Common myeloid progenitor, CD34-positive (primary cell): ENCODE results near the gene ADRB2.
A peak's percentile ranks its signal among the peaks of the same experiment; 100 is the strongest.

Experiments
- CTCF ChIA-PET: fragments of 350-600 bp; sonication (Branson Sonifier 250); formaldehyde crosslinking; loops from one replicate; lab custom pipeline; 2021; ENCODE audit warnings: antibody characterized with exemption; lab: Charles Lee
- POLR2A ChIA-PET: fragments of 350-600 bp; sonication (Branson Sonifier 250); formaldehyde crosslinking; loops from one replicate; lab custom pipeline; 2021; ENCODE audit warnings: antibody characterized with exemption; lab: Charles Lee
- DNase-seq, 3 donors: peaks; one replicate each; pipeline versions ENCODE4 v3.0.0 to v3.0.0-alpha.2; 2013
- H3K27ac ChIP-seq, 2 experiments: 1 replicate in 1 of 2; 2 replicates in 1 of 2; pipeline ENCODE4 v1.7.0; 2013; ENCODE audit warnings: inconsistent platforms in 2 of 2, low read length in 2 of 2, mild to moderate bottlenecking in 2 of 2, low read depth in 1 of 2, moderate library complexity in 1 of 2; ENCODE audit not compliant: severe bottlenecking in 2 of 2, insufficient read depth in 1 of 2, poor library complexity in 1 of 2
- H3K27me3 ChIP-seq, 5 experiments: replicated peaks in 2 of 5; 1 replicate in 3 of 5; 2 replicates in 2 of 5; pipeline versions ENCODE4 v1.6.1 to v1.7.0; 2013; ENCODE audit warnings: low read length in 4 of 5, mild to moderate bottlenecking in 2 of 5, moderate library complexity in 2 of 5, inconsistent platforms in 1 of 5; ENCODE audit not compliant: insufficient read depth in 5 of 5, control insufficient read depth in 4 of 5
- H3K36me3 ChIP-seq, 4 experiments: 1 replicate in 2 of 4; 2 replicates in 2 of 4; pipeline versions ENCODE4 v1.6.1 to v1.7.0; 2013; ENCODE audit warnings: low read length in 3 of 4, control low read depth in 1 of 4, mild to moderate bottlenecking in 1 of 4; ENCODE audit not compliant: control insufficient read depth in 4 of 4, insufficient read depth in 4 of 4
- H3K4me1 ChIP-seq, 4 experiments: 1 replicate in 3 of 4; 2 replicates in 1 of 4; pipeline versions ENCODE4 v1.6.1 to v1.7.1; 2013; ENCODE audit warnings: low read length in 3 of 4, mild to moderate bottlenecking in 3 of 4, control low read depth in 1 of 4, inconsistent platforms in 1 of 4, moderate library complexity in 1 of 4; ENCODE audit not compliant: control insufficient read depth in 4 of 4, insufficient read depth in 4 of 4; ENCODE audit errors: control extremely low read depth in 1 of 4
- H3K4me3 ChIP-seq, 7 experiments: 1 replicate in 4 of 7; 2 replicates in 3 of 7; pipeline versions ENCODE4 v1.5.1 to v1.7.0; 2013; ENCODE audit warnings: mild to moderate bottlenecking in 7 of 7, low read length in 6 of 7, moderate library complexity in 6 of 7, inconsistent platforms in 2 of 7, low read depth in 2 of 7, control low read depth in 1 of 7; ENCODE audit not compliant: insufficient read depth in 4 of 7, control insufficient read depth in 1 of 7; ENCODE audit errors: extremely low read depth in 1 of 7
- H3K9me3 ChIP-seq, 5 experiments: 1 replicate in 4 of 5; 2 replicates in 1 of 5; pipeline versions ENCODE4 v1.6.1 to v1.7.1; 2013; ENCODE audit warnings: low read length in 4 of 5, mild to moderate bottlenecking in 2 of 5, inconsistent platforms in 1 of 5, low read depth in 1 of 5, moderate library complexity in 1 of 5; ENCODE audit not compliant: control insufficient read depth in 4 of 5, insufficient read depth in 2 of 5; ENCODE audit errors: control extremely low read depth in 1 of 5
- WGBS: methylation state at CpG from one replicate; pipeline ENCODE4 v1.1.5; 2013; ENCODE audit not compliant: insufficient coverage; 5-methylcytosine and 5-hydroxymethylcytosine counted together

The ADRB2 gene

DNA sequence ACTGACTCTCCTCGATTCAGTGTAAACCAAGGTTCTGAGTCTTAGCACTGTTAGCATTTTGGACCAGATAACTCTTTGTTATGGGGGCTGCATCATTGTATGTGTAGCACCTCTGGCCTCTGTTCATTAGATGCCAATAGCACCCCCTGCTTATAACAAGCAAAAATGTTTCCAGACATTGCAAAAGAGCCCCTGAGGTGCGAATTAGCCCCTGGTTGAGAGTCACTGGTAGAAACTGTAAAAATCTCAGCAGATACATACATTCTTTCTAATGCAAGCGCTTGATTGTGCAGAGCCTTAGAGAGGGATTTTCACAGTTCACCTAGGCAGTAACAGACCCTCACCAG lies 2.8 kb downstream of the ADRB2 start:
- DNase-seq: no peak
- Histone ChIP-seq H3K9me3 (no peaks in the 10 kb centered on the region), H3K27me3 (peaks cover 0 to 2% (median 0%) of the 10 kb centered on the region in 5 experiments), H3K27ac (no peak overlapping the region), H3K4me3 (no peak overlapping the region), H3K36me3 (no peaks in the 10 kb centered on the region), H3K4me1 (peaks cover 17 to 29% (median 23%) of the 10 kb centered on the region in 4 experiments)
- 90% methylated on average over 2 of the region's 3 CpGs for WGBS
- ChIA-PET POLR2A (no interaction called here), CTCF (interaction anchor here (0.8 to 2.6 kb wide), 11 partner anchors 10 to 285 kb away, joined by 3 to 8 read pairs (median 4); no protein-coding TSS in a partner anchor)

DNA sequence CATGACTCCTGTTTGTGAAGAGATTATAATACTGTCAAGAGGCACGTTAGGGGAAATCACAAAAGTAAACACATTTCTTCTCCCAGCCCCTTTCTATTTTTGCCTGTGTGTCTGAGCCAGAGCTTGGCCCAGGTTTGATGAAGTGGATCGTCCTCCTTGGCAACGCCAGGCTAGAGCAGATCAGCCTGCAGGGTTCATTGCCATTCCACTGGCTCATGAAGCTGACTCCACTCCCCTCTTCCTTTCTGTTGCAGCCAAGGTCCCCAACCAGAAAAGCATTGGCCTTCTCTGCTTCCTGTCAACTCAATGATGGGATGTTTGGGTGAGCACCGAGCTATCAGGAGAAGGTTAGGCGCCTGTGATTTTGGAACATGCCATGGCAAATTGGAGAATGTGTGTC lies 3.3 kb downstream of the ADRB2 start:
- no peak for DNase-seq
- Histone ChIP-seq H3K27ac (no peak overlapping the region), H3K9me3 (no peaks in the 10 kb centered on the region), H3K4me1 (peaks cover 17 to 28% (median 21%) of the 10 kb centered on the region in 4 experiments), H3K36me3 (no peaks in the 10 kb centered on the region), H3K4me3 (no peak overlapping the region), H3K27me3 (peaks cover 0 to 2% (median 0%) of the 10 kb centered on the region in 5 experiments)
- ChIA-PET CTCF (interaction anchor here (1.3 to 2.6 kb wide), 4 partner anchors 28 to 285 kb away, joined by 3 to 8 read pairs (median 4); no protein-coding TSS in a partner anchor), POLR2A (no interaction called here)
- WGBS: 93% methylated on average over 3 of the region's 5 CpGs

DNA sequence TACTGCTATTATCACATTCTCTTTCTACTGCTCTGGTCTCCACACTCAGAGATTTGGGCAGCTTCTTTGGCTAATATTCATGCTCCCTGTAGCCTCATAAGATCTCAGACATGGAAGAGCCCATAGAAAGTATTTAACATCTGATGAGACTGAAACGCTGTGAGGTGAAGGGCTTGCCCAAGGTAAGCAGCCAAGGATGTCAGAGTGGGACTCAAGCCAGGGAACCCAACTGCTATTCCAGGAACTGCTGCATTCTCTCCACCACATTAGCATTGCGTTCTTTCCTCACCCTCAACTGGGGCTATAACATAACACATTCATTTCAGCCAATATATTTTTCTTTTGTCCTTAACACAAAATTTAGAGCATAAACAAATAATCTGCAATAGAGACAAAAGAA lies 3.8 kb downstream of the ADRB2 start:
- 100% methylated on average over 1 of the region's 2 CpGs for WGBS
- no peaks in the 10 kb centered on the region for H3K36me3 ChIP-seq
- POLR2A ChIA-PET: no interaction called here
- no peak overlapping the region for H3K4me3 ChIP-seq
- H3K27me3 ChIP-seq: peaks cover 0 to 2% (median 0%) of the 10 kb centered on the region in 5 experiments
- no peak overlapping the region for H3K27ac ChIP-seq
- no peak for DNase-seq
- H3K9me3 ChIP-seq: no peaks in the 10 kb centered on the region
- CTCF ChIA-PET: interaction anchor here (1.2 to 2.6 kb wide), 5 partner anchors 28 to 284 kb away, joined by 3 to 8 read pairs (median 4); no protein-coding TSS in a partner anchor
- peaks cover 16 to 28% (median 21%) of the 10 kb centered on the region in 4 experiments for H3K4me1 ChIP-seq

- ChIA-PET POLR2A (no interaction called here), CTCF (interaction anchor here (1.0 to 2.3 kb wide), 6 partner anchors 12 to 203 kb away, joined by 3 to 15 read pairs (median 4); no protein-coding TSS in a partner anchor)
- DNase-seq: no peak
- Histone ChIP-seq H3K4me3 (peak overlapping the region in 1 of 7 experiments; percentile 28), H3K27ac (no peak overlapping the region), H3K36me3 (no peaks in the 10 kb centered on the region), H3K9me3 (no peaks in the 10 kb centered on the region), H3K4me1 (peaks cover 2 to 24% (median 7%) of the 10 kb centered on the region in 4 experiments), H3K27me3 (peaks cover 0 to 2% (median 0%) of the 10 kb centered on the region in 5 experiments)
- WGBS: 87% methylated on average over 4 of the region's 8 CpGs
Measured at GRCh38 chr5:148831590-148832565, 5.5 kb downstream of the ADRB2 start.

GRCh38 chr5:148833122-148833521 lies 6.7 kb downstream of the ADRB2 start:
- no peak for DNase-seq
- CTCF ChIA-PET: interaction anchor here (2.2 to 2.3 kb wide), 2 partner anchors 13 to 93 kb away, joined by 8 to 15 read pairs; no protein-coding TSS in a partner anchor
- no peak overlapping the region for H3K4me3 ChIP-seq
- 76% methylated on average over 2 of the region's 2 CpGs for WGBS
- no peak overlapping the region for H3K27ac ChIP-seq
- POLR2A ChIA-PET: no interaction called here
- peaks cover 0 to 20% (median 3%) of the 10 kb centered on the region in 4 experiments for H3K4me1 ChIP-seq
- no peaks in the 10 kb centered on the region for H3K9me3 ChIP-seq
- H3K27me3 ChIP-seq: peaks cover 0 to 2% (median 0%) of the 10 kb centered on the region in 5 experiments
- no peaks in the 10 kb centered on the region for H3K36me3 ChIP-seq

DNA sequence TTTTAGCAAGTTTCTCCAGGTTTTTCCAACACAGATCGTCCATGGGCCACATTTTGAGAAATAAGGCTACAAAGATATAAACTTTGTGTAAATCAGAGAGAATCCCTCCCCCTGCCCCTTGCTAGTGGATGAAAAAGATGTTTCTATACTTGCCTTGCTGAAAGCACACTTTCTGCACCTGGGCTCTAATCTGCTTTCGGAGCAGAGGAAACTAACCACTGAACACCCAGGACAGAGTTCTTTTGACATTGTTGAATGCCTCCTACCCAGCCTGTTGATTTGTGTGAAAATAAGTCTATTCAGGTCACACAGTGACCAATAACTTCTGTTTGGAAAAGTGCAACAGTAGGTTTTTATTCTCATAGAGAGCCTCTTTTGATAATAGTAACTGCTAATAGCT lies 7.5 kb downstream of the ADRB2 start:
- Histone ChIP-seq H3K27ac (no peak overlapping the region), H3K9me3 (no peaks in the 10 kb centered on the region), H3K4me3 (no peak overlapping the region), H3K36me3 (no peaks in the 10 kb centered on the region), H3K27me3 (no peaks in the 10 kb centered on the region), H3K4me1 (peaks cover 0 to 13% (median 0%) of the 10 kb centered on the region in 4 experiments)
- CTCF ChIA-PET: interaction anchor here (1.2 to 2.2 kb wide), 2 partner anchors 14 to 19 kb away, joined by 3 to 8 read pairs; no protein-coding TSS in a partner anchor
- 83% methylated on average over 2 of the region's 2 CpGs for WGBS
- DNase-seq: no peak
- POLR2A ChIA-PET: no interaction called here
